ENCODE results near the gene KIFBP. TPM values are rescaled to one million over a fixed set of nuclear protein-coding genes. Genes with fewer than 3 reads are reported as not detected.

The KIFBP gene
- total and polyA plus RNA-seq, 2 of the 13 experiments (the other 11 are each of a cell fraction or from before 2014, with no cell fraction given): 13.0 to 21.9 TPM

DNA sequence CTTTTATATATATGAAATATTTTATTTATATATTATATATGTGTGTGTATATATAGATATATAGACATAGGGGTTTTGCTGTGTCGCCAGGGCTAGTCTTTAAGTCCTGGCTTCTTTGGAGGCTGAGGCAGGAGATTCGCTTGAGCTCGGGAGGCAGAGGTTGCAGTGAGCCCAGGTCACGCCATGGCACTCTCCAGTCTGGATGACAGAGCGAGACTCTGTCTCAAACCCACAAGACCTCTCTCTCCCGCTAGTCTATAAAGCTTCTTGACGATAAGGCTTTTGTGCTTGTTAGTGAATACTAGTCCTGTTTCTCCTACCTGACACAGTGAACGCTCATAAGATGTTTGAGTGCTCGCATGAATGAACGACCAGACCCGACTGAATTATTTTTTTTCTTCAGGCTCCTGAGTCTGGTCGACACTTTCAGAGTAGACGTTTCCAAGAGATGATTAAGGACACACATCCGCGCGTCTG is 33.2 kb upstream of the KIFBP start:
- Histone ChIP-seq H3K4me3 (replicated peaks in 1 of 3; ENCODE audit: insufficient read depth in 1 of 3, low read depth in 2 of 3, low read length in 3 of 3) (peak overlapping the region; percentile 66 to 96 (median 90)), H4K20me1 (ENCODE audit: insufficient read depth, low read length) (peaks cover 22% of the 10 kb centered on the region), H3K27me3 (ENCODE audit: control insufficient read depth in 1 of 2, insufficient read depth in 2 of 2, low read length in 2 of 2) (no peaks in the 10 kb centered on the region; a peak in 1 of 5 replicates), H3K9ac (ENCODE audit: insufficient read depth, low read depth, low read length) (peak overlapping the region; percentile 97), H3K9me3 (ENCODE audit: low read length) (no peaks in the 10 kb centered on the region), H3K4me2 (ENCODE audit: low read depth, low read length) (peak overlapping the region; percentile 95), H2AFZ (ENCODE audit: low read length) (peak overlapping the region; percentile 79), H3K79me2 (ENCODE audit: insufficient read depth, low read length) (peaks cover 50% of the 10 kb centered on the region), H3K27ac (ENCODE audit: extremely low read length, insufficient read depth, low read length) (peak overlapping the region; percentile 91), H3K4me1 (ENCODE audit: insufficient read depth, low read length) (peaks cover 30% of the 10 kb centered on the region), H3K36me3 (replicated peaks in 1 of 2; ENCODE audit: control insufficient read depth in 1 of 2, insufficient read depth in 2 of 2, low read length in 2 of 2) (peaks cover 2 to 7% of the 10 kb centered on the region in 2 experiments)
- CTCF ChIA-PET (ENCODE audit: low intra/inter-chr PET ratio, low total read pairs): no interaction called here
- in situ Hi-C loops (cut with HindIII; ENCODE audit: extremely low pct_ligation_motif_present, low pct_unique_long_range_greater_than_20kb) (no loop called here), intact Hi-C loops (cut with micrococcal nuclease; ENCODE audit: unreplicated experiment) (loop anchor here (1.0 to 5.0 kb wide), 2 partner anchors 54 to 137 kb away; partner anchors contain the start of gene DDX50)
- POLR2A ChIA-PET: interaction anchor here (1.0 to 2.3 kb wide), 8 partner anchors 13 to 234 kb away, joined by 3 to 9 read pairs (median 4); partner anchors contain the start of genes CCAR1 and DDX50
- TSS peak; percentile 89 for BruUV-seq (replicated peaks)
- FAIRE-seq (no peak), ATAC-seq (peak; percentile 19), DNase-seq (ENCODE audit: low spot score) (no peak)
- WGBS (ENCODE audit: low lambda C conversion rate): under 1% methylated on average over 16 of the region's 16 CpGs
- TF ChIP-seq, protein P1, sequence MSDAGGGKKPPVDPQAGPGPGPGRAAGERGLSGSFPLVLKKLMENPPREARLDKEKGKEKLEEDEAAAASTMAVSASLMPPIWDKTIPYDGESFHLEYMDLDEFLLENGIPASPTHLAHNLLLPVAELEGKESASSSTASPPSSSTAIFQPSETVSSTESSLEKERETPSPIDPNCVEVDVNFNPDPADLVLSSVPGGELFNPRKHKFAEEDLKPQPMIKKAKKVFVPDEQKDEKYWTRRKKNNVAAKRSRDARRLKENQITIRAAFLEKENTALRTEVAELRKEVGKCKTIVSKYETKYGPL (CRISPR knock-in tag; IDR thresholded peaks at IDR 0.05): 0 out of 2 replicates have a peak, but pooled peaks have one; percentile 2
- TF ChIP-seq ZNF136 (CRISPR knock-in tag; IDR thresholded peaks at IDR 0.05; ENCODE audit: low read depth) (0 out of 2 replicates have a peak, but pooled peaks have one; percentile 3), TP53 (CRISPR knock-in tag; conservative IDR thresholded peaks at IDR 0.05) (peak; percentile 55; the same call in 1 of the 2 replicates), ZFP37 (CRISPR knock-in tag; IDR thresholded peaks at IDR 0.05; ENCODE audit: borderline replicate concordance) (peak; percentile 72), POGZ (CRISPR knock-in tag; IDR thresholded peaks at IDR 0.05) (no peak), ZBTB1 (CRISPR knock-in tag; IDR thresholded peaks at IDR 0.05; ENCODE audit: borderline replicate concordance) (no peak), SRSF4 (IDR thresholded peaks at IDR 0.05; ENCODE audit: low read depth, low read length, poor library complexity, severe bottlenecking) (no peak), GZF1 (CRISPR knock-in tag; IDR thresholded peaks at IDR 0.05) (no peak), MTF1 (CRISPR knock-in tag; IDR thresholded peaks at IDR 0.05) (no peak), HMG20A (CRISPR knock-in tag; IDR thresholded peaks at IDR 0.05; ENCODE audit: borderline replicate concordance) (no peak), MED13 (CRISPR knock-in tag; IDR thresholded peaks at IDR 0.05) (no peak), SRSF9 (IDR thresholded peaks at IDR 0.05; ENCODE audit: borderline replicate concordance, insufficient read depth, low read depth, low read length, poor library complexity, severe bottlenecking) (no peak)
- TF ChIP-seq, protein P2, sequence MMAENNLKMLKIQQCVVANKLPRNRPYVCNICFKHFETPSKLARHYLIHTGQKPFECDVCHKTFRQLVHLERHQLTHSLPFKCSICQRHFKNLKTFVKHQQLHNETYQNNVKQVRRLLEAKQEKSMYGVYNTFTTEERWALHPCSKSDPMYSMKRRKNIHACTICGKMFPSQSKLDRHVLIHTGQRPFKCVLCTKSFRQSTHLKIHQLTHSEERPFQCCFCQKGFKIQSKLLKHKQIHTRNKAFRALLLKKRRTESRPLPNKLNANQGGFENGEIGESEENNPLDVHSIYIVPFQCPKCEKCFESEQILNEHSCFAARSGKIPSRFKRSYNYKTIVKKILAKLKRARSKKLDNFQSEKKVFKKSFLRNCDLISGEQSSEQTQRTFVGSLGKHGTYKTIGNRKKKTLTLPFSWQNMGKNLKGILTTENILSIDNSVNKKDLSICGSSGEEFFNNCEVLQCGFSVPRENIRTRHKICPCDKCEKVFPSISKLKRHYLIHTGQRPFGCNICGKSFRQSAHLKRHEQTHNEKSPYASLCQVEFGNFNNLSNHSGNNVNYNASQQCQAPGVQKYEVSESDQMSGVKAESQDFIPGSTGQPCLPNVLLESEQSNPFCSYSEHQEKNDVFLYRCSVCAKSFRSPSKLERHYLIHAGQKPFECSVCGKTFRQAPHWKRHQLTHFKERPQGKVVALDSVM (CRISPR knock-in tag; IDR thresholded peaks at IDR 0.05): peak; percentile 62; the same call in 1 of the 2 replicates
- TF ChIP-seq, protein P3, sequence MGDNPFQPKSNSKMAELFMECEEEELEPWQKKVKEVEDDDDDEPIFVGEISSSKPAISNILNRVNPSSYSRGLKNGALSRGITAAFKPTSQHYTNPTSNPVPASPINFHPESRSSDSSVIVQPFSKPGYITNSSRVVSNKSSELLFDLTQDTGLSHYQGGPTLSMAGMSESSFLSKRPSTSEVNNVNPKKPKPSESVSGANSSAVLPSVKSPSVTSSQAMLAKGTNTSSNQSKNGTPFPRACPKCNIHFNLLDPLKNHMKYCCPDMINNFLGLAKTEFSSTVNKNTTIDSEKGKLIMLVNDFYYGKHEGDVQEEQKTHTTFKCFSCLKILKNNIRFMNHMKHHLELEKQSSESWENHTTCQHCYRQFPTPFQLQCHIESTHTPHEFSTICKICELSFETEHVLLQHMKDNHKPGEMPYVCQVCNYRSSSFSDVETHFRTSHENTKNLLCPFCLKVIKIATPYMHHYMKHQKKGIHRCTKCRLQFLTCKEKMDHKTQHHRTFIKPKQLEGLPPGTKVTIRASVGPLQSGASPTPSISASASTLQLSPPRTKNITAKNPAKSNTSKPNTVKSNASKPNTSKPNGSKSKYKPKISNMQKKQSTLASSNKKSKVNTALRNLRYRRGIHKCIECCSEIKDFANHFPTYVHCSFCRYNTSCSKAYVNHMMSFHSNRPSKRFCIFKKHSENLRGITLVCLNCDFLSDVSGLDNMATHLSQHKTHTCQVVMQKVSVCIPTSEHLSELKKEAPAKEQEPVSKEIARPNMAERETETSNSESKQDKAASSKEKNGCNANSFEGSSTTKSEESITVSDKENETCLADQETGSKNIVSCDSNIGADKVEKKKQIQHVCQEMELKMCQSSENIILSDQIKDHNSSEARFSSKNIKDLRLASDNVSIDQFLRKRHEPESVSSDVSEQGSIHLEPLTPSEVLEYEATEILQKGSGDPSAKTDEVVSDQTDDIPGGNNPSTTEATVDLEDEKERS (CRISPR knock-in tag; IDR thresholded peaks at IDR 0.05): no peak
- TF ChIP-seq, protein P4, sequence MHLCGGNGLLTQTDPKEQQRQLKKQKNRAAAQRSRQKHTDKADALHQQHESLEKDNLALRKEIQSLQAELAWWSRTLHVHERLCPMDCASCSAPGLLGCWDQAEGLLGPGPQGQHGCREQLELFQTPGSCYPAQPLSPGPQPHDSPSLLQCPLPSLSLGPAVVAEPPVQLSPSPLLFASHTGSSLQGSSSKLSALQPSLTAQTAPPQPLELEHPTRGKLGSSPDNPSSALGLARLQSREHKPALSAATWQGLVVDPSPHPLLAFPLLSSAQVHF (CRISPR knock-in tag; IDR thresholded peaks at IDR 0.05): no peak
- TF ChIP-seq, protein P5, sequence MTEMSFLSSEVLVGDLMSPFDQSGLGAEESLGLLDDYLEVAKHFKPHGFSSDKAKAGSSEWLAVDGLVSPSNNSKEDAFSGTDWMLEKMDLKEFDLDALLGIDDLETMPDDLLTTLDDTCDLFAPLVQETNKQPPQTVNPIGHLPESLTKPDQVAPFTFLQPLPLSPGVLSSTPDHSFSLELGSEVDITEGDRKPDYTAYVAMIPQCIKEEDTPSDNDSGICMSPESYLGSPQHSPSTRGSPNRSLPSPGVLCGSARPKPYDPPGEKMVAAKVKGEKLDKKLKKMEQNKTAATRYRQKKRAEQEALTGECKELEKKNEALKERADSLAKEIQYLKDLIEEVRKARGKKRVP (CRISPR knock-in tag; IDR thresholded peaks at IDR 0.05): 0 out of 4 replicates have a peak, but pooled peaks of 1 of the 2 experiments have one; percentile 5
